GM10847 (cell line): ENCODE measurements around the gene CDCP2.

Experiments used
- POLR2A ChIP-seq: IDR thresholded peaks from 2 replicates; pipeline ENCODE4 v1.6.1; 2011; ENCODE audit not compliant: insufficient read length; ENCODE audit errors: extremely low read depth

Gene CDCP2

GRCh38 chr1:54157401-54157800, 4.6 kb upstream of the CDCP2 start:
- no peak for TF ChIP-seq POLR2A

GRCh38 chr1:54156986-54157385, 4.2 kb upstream of the CDCP2 start:
- no peak for TF ChIP-seq POLR2A

GRCh38 chr1:54156201-54156600, 3.4 kb upstream of the CDCP2 start:
- no peak for TF ChIP-seq POLR2A

- TF ChIP-seq POLR2A = no peak
Observed at GRCh38 chr1:54153535-54154439, 987 bp upstream of the CDCP2 start.

GRCh38 chr1:54151013-54151412, 1.8 kb downstream of the CDCP2 start:
- TF ChIP-seq POLR2A = no peak

GRCh38 chr1:54149734-54150133, 3.1 kb downstream of the CDCP2 start:
- no peak for TF ChIP-seq POLR2A

GRCh38 chr1:54144366-54144765, 8.4 kb downstream of the CDCP2 start:
- TF ChIP-seq POLR2A = no peak

GRCh38 chr1:54142146-54142900, 10.5 kb downstream of the CDCP2 start:
- no peak for TF ChIP-seq POLR2A

GRCh38 chr1:54139711-54140110, 13.1 kb downstream of the CDCP2 start:
- no peak for TF ChIP-seq POLR2A

GRCh38 chr1:54138994-54139393, 13.8 kb downstream of the CDCP2 start:
- no peak for TF ChIP-seq POLR2A

GRCh38 chr1:54137534-54138061, 15.2 kb downstream of the CDCP2 start:
- TF ChIP-seq POLR2A = no peak

GRCh38 chr1:54136963-54137533, 15.8 kb downstream of the CDCP2 start:
- TF ChIP-seq POLR2A = no peak

GRCh38 chr1:54136269-54136896, 16.4 kb downstream of the CDCP2 start:
- TF ChIP-seq POLR2A = no peak

GRCh38 chr1:54135436-54136120, 17.2 kb downstream of the CDCP2 start:
- no peak for TF ChIP-seq POLR2A

- no peak for TF ChIP-seq POLR2A
Observed at GRCh38 chr1:54134295-54134694, 18.5 kb downstream of the CDCP2 start.
